HG02884 (cell line): ENCODE results near the gene NEMP2.

ENCODE experiments used
- ATAC-seq: cut with Tn5 transposase; IDR thresholded peaks from one replicate; pipeline ENCODE4 v1.9.1; 2021; ENCODE audit warnings: mild to moderate bottlenecking, moderate library complexity; ENCODE audit not compliant: unreplicated experiment

Gene NEMP2, protein sequence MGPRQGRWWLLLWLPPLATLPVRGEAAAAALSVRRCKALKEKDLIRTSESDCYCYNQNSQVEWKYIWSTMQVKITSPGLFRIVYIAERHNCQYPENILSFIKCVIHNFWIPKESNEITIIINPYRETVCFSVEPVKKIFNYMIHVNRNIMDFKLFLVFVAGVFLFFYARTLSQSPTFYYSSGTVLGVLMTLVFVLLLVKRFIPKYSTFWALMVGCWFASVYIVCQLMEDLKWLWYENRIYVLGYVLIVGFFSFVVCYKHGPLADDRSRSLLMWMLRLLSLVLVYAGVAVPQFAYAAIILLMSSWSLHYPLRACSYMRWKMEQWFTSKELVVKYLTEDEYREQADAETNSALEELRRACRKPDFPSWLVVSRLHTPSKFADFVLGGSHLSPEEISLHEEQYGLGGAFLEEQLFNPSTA

DNA sequence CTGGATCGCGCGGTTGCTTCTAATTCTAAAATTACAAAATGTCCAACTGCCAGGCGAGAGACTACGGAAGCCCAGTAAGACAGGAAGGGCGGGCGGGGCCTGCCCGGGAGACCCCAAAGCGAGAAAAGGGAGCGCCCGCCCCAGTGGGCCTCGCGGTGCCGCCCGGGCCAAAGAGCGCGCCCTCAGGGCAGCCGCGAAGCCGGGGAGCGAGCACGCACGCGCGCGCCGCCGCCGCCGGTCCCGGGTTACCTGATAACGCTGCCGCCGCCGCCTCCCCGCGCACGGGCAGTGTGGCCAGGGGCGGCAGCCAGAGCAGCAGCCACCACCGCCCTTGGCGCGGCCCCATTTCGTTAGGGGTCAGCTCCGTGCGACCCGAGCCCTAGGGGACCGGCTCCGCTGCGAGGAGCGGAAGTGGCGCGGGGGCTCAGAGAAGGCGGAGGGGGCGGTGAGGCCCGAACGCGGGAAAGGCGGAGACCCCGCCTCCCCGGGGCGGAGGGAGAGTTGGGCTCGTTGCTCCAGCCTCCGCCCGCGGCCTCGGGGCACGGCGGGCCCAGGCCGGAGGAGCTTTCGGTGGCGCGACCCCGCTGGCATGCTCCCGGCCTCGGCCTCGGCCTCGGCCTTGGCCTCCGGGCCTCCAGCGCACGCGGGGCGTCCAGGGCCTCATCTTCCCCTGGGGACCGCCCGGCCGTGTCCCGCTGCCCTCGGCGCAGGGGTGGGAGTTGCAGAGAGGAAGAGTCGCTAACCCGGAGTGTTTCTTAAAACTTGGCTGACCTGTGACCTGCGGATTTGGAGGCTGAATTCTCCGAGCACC is at the start of gene NEMP2:
Gene NEMP2, minus strand, starts transcription at position 413 of the 811 bp plus-strand sequence. Its CDS starts 67 bp downstream, at position 346.
- ATAC-seq, result peak; percentile 57

DNA sequence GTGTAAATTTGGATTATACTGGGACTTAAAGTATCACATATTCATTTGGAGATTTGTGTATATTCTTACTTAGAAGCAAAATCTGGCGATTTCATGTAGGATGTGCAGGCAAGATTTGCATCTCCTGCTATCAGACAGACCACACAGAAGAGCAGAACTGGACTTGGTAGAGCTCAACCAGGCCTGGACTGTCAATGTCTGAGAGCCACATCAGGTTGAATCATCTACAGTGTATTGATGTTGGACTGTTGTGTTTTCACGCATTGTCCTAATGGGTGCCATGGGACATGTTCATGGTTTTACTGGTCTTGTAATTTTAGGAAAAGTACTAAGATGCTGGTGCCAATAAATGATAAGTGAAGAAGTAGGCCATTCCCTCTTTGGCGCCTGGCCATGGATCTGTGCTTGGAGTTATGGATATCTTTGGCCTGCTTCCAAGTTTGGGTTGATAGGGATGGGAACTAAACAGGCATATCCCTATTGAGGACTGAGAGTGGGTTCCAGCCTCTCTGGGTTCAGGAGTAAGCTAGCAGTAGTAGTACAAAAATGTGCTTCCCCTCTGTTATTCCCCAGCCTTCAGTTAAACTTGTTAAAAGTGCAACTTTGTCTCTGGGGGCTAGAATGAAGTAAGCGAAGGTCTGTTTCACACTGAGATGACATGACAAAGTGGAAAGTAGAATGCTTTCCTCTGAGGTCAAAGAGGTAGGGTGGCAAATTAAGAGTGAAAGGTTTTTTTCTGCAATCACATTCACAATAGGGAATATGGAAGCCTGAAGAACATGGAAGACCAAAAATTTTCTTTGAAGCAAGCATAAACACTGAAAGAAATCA is 49.2 kb upstream of the NEMP2 start:
- ATAC-seq, result peak; percentile 70

DNA sequence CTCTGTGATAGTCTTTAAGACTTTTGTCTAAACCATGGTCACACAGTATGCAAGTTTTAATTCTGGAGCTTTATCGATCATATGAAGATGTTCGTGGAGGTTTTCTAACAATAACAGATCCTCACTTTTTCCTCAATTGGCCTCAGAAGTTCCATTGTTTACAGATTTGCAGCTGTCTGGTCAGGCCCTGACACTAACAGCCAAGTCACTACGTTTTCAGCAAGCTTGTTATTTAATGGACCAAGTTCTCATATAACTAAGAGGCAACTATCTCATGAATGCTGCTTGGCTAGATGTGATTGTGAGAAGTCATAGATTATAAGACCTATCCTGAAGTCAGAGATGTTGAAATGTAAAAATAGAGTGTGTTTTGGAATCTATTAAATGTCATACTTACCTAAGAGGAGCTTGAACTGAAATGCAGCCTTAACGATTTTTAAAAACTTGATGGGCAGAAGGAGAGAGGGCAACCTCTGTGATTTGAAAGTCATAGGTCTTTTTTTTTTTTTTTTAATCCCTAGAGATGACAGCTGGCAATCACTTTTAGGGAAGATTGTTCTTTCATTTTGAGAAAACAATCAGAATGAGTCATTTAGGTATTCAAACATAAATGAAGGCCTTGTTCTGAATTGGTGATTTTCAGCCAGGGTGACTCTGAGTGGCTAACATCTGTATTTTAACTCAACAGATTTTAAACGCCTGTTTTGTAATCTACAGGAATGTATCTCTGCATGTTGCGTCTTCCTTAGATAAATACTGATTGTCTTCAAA is 48.4 kb upstream of the NEMP2 start:
- peak; percentile 54 for ATAC-seq

DNA sequence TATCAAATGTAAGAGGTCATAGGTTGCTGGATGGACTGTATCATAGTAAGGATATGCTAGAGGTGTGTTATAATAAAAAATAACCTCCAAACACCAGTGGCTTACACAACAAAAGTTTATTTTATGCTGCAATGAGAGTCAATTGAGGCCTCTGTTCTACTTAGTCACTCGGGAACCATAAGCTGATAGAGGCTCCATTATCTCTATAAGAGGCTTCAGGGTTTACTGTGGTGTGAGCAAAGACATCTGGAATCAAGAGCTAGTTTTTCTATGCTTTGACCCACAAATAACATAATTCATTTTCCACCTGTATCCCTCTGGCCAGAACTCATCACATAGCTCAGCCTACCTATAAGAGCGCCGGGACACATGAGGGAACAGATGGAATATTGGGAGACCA is 47.5 kb upstream of the NEMP2 start:
- ATAC-seq, result no peak

DNA sequence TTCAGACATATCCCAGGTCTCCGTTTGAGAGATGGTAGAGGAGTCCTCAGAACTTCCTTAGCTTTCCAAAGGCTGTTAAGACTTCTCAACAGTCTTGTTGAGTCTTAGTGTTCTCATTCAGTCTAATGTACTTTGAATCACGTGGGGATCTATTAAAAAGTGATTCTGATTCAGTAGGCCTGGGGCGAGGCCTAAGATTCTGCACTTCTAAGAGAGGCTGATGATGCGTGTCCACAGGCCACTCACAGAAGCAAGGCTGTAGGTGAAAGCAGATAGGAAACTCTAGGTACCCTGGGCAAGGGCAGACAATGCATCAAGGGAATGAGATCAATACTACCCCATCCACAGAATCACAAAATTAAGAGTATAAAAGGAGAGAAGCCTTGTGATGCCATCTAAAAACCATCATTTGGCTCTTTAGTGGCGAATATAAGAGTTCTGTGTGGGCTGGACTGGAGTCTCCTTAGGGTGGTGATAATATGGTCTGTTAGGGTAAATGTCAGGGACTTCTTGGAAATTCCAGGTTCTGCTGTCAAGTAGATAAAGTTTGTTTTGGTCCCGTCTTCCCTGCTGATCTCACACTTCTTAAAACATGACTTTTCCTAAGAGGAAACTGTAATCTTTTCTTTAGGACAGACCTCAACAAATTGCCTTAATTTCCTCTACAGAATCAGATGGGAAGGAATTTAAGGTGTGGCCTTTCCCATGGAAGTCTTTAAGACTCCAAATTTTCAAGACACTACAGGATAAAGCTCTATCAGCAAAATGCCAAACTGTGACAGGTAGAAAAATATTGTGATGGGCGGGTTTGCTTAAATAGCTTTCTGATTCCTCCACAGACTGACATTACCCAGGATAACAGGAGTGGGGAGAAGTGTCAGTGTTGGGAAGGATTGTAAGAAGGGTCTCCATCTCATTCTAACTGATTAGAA is 45.7 kb upstream of the NEMP2 start:
- ATAC-seq, result no peak

DNA sequence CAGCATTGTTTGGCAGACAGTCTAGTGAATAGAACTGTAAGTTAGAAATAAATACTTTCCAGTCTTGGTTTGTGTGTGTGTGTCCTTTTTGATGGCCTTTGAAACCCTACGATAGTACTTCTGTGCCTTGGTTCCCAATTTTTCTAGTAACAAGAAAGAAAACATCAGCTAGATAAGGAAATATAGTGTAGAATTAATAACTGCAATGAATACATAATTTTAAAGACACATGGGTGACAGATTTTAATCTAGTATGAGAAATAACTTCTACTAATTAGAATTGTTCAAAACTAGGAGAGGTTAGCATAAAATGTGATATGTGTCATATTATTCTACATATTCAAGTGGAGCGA is 44.5 kb upstream of the NEMP2 start:
- ATAC-seq, result no peak

DNA sequence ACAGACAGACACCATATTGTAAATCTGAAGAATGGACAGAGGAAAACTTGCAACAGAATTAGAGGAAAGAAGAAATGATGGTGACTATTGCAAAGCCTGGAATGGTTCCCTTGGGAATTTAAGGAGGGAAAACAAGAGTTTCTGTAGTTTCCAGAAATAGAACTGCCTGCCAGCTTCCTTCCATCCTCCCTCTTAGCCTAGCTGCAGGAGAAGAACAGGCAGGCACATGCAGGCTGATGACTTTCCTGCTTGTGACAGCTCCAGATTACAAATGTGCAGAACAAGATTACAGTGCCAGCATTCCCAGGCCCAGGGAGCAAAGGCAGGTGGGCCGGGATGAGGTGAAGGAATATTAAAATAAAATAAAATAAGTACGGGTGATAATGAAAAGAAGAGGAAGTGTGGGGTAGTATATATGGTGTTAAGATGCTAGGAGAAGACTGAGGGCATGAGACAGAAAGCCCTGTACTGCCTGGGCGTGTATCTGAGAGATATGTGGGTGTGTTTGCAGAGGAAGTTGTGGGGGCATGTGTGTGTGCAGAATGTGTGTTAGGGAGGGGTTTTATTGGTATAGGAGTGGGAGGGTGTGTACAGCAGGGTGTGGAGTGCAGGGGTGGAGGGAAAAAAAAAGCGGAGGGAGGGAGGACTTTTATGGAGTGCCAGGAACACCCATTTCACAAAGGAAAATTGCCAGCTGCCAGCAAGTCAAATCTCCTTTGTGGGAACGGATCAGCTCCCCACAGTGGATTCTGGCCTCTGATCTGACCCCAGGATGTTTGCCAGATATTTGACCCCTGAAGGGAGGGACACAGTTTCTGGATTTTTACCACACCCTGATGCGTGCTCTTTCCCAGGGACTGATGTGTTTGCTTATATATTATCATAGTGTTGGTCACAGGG is 43.9 kb upstream of the NEMP2 start:
- ATAC-seq, result no peak

DNA sequence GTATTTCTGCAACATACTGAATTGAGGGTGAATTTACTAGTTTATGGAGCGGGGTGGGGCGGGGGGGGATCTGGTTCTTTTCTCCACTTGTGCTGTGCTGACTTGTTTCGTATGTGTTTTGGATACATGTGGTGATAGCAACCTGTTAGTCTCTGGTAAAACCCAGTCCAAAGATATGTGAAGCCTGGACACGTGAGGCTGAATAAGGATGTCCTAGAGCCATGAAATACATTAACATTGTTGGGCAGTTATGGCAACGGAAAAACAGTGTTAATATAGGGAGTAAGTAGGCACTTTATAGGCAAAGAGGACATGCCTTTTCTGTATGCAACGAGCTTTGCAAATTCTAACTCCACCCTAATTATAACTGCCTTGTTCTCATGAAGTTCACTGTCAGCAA is 42.1 kb upstream of the NEMP2 start:
- no peak for ATAC-seq

DNA sequence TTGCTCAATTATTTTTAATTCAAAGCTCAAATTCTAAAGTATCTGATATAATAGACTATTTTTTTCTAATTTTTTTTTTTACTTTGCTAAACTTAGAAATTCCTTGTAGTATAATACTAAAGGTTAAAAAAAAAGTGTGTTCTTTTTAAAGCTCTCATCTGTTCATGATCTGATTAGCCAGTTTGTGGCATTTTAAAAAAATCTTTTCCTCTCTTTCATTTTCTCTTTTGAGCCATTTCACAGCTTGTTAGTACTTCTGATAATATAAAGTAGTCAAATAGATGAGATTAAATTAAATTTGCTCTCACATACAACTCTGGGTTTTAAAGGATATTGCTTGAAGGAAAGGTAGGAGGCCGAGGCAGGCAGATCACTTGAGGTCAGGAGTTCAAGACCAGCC is 40.7 kb upstream of the NEMP2 start:
- no peak for ATAC-seq

DNA sequence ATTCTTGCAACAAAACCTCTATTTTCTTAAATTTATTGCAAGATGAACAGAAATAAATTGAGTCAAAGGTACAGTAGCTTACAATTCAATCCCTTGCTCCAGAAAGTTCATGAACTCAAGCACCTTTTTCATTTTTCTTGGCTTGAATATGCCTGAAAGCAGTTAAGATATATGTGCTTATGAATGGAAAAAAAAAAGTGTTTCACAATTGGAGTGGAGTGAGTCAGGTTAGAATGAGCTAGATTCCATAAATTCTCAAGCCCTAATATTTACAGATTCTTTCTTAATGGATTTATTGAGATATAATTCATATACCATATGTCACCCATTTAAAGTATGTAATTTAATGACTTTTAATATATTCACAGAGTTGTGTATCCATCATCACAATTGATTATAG is 39.6 kb upstream of the NEMP2 start:
- no peak for ATAC-seq

DNA sequence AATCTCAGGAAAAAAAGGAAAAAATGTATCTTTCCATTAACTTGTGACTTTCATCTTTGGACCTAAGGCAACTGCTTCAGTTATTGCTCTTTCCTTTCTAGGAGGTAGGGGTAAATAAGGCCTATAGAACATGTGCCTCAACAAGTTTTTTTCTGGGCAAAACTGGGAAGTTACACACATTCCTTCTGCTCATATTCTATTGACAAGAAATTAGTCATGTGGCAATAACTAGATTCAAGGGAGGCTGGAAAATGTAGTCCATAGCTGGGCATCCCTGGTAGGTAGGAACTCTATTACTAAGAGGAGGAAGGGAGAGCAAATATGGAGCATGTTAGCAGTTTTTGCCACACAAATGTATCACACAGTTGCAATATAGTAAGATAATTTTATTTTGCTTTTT is 37.7 kb upstream of the NEMP2 start:
- no peak for ATAC-seq

DNA sequence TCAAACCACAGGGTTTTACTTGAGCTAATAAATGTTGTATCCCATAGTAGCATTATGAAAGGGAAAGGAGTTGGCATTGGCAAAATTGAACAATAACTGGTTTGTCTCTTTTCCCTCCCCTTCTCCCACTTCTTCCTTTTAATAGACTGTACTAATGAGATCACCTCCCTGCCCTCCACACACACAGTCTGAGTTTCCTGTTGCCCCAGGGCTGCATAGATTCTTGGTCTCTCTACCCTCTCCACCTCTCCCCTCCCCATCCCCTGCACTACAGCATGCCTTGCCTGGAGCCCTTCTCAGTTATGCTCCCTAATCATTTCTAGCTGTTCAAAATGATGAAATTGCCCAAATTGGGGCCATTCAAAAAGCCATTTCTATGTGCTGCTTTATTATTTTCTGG is 37.2 kb upstream of the NEMP2 start:
- ATAC-seq, result no peak

DNA sequence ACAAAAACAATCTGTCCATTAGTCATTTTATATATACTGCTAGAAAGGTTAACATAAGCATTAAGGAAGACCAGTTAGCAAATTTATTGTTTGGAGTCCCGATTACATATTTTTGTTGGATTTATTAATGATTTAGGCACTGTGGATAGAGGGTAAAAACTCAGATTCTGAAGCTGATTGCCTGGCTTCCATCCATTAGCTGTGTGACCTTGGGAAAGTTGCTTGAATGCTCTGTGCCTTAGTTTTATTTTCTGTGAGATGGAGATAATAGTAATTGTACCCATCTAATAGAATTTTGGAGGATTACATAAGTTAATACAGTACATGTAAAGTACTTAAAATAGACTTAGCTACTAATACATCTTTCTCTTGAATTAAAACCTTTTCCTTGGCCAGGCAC is 36.3 kb upstream of the NEMP2 start:
- no peak for ATAC-seq

DNA sequence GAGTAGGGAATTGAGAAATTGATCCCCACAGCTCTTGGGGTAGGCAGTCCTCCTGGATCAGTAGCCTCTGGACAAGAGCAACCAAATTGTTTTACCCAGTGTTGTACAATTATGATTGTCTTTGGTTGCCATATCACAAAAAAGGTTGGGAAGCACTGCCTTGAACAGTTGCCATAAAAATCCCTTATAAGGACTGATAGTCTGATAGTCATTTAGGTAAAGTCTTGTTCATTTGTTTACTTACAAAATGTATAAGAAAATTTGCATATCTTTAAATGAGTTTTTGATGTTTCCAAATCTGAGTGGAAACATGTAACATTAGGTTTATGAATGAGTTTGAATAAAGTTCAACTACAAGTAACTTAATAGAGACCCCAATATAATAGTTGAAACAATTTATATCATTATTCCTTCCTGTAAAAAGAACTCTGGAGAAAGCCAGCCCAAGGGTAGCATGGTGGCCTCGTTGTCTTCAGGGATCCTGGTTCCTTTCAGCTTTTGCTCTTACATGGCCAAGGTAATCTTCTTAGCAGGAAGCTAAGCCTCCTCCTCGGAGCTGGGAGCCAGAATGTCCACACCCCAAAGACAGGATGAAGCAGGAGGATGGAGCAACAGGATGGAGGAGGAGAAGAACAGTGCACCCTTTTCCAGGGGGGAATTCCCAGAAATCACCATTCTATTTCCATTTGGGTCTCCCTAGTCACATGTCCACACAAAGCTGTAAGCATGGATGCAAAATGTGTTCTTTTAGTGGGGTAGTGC is 35.7 kb upstream of the NEMP2 start:
- no peak for ATAC-seq

DNA sequence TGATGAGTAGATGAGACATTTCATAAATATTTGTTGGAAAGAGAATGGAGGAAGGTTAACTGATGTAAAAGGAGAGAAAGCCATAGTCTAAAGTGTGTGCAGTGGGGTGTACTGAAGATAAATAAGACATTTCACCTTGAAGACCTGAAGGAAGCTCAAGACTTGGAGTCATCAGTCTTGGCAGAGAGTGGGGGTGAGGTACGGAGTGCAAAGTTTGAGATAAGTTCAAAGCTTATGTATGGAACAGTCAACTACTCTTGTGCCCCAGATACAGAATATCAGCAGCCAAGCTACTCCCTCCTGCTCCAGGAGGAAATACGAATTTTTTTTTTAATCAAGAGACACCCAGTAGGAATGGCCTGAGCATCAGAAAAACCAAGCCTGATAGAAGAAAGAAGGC is 30.3 kb upstream of the NEMP2 start:
- ATAC-seq, result no peak

DNA sequence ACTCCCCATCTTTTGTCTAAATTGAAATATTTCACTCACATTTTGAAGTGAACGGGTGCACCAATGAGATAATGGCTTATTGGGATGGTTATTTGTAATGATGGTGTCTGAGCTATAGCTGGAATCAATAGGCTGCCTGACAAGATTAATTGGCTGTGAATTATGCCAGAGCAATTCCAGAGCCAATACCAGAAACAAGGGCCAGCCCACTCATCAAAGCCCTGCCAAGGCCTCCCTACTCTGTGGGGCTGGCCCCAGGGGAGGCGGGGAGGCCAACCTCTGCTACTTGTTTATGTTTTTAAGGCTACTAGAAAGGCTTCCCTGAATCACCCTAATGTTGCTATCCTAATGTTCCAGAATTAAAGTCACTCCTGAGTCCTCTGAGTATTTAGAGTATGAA is 29.1 kb upstream of the NEMP2 start:
- ATAC-seq, result no peak

DNA sequence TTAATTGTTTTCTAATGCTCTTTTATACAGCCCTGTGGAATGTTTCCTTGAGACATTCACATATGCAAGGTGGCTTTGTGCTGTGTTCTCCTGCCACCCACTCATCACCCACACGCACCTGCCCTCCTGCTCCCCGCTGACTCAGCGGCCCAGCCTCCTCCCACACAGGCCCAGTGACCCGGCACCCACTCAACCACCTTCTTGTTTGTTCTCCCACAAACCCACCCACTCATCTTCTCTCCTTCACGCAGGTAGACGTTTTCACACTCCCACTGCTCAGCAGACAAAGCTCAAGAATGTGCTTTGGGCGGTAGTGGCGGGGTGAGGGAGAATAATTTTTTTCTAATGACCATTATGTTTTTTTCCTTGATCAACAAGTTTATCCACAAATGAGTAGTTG is 28.6 kb upstream of the NEMP2 start:
- peak; percentile 56 for ATAC-seq

DNA sequence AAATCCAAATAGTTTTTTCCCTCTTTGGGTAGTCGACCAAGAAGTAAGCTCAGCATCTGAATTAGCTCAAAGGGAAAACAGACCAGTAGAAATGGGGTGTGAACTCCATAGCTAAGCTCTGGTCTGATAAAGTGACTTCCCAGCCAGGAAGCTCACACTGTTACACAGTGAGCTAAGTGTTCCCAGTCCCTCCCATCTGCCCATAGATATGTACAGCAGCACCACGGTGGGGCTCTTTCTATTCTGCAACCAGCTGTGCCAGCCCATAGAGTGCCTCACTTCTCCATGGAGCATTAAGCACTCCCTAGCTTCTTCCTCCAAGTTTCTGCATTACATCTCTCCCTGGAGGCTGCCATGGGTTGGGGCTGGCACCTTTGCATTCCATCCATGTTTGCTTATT is 27.6 kb upstream of the NEMP2 start:
- ATAC-seq, result no peak
